HG03159 (cell line): ENCODE results near the gene METTL5.
"Not testable (repeated sequence)": the region's sequence is repeated elsewhere in the genome, so short reads cannot be mapped to it uniquely, and the experiment has no call there.

Experiments used
- ATAC-seq: cut with Tn5 transposase; IDR thresholded peaks from one replicate; pipeline ENCODE4 v1.9.1; 2021; ENCODE audit warnings: mild to moderate bottlenecking, moderate library complexity; ENCODE audit not compliant: unreplicated experiment

The METTL5 gene

GRCh38 chr2:169834401-169834800 lies 9.7 kb upstream of the METTL5 start:
- no peak for ATAC-seq

GRCh38 chr2:169828141-169828811 lies 3.6 kb upstream of the METTL5 start:
- no peak for ATAC-seq

- peak; percentile 86 for ATAC-seq
Measured at GRCh38 chr2:169827272-169828140, 2.8 kb upstream of the METTL5 start, which contains the start of gene UBR3. Gene UBR3, plus strand, starts transcription at chr2:169827454. Its CDS starts 54 bp downstream, at chr2:169827508.

DNA sequence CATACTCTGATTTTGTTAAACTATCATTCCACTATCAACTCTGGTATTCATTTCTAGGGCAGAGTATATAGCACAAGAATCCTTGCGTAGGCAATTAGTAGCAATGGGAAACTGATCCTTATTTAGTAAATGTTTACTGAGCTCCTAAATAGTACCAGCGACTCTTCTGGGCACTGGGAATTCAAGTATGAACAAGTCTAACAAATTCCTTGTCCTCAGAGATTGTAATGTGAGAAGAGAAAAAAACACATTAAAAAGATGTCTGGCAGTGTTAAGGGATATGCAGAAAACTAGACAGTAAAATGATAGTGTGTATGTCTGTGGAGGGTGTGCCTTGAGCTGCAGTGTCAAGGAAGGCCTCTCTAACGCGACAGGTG lies 721 bp downstream of the METTL5 start:
- ATAC-seq = no peak

DNA sequence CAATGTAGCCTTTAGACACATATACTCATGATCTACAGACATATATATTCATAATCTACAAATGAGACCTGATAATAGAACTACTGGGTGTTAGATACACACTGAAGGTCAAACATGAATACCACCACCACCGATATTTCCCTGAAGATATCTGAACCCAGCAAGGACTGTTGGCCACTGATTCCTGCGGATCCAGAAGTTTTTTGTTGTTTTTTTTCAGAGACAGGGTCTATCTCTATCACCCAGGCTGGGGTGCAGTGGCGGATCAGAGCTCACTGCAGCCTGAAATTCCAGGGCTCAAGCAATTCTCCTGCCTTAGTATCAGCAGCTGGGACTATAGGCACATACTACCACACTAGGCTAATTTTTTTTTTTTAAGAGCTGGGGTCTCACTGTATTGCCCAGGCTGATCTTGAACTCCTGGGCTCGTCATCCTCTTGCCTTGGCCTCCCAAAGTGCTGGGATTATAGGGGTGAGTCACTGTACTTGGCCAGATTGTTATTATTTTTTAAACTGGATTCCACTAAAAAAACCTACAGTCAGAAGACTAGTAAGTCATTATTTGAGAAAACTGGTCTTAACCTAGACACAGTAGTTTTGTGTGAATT lies 1.8 kb downstream of the METTL5 start:
- ATAC-seq = no peak

DNA sequence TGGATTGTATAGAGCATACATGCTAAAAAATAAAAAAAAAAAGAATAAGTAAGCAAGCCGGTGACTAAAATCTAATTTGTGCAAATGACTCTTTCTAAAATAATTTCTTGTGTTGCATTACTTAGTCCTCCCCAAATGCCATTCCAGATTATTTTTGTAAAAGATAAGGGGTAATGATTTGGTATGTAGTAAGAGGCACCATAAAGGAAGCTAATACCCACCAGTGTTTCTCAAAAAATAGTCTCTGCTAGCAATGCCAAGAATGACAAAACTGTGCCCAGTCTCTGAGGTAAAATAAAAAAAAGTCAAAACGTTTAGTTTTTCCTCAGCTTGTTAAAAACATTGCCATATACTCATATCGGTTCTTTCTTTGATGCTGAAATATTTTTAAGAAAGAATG lies 2.7 kb downstream of the METTL5 start:
- no peak for ATAC-seq

GRCh38 chr2:169820101-169820500 lies 4.6 kb downstream of the METTL5 start:
- not testable (repeated sequence) for ATAC-seq

DNA sequence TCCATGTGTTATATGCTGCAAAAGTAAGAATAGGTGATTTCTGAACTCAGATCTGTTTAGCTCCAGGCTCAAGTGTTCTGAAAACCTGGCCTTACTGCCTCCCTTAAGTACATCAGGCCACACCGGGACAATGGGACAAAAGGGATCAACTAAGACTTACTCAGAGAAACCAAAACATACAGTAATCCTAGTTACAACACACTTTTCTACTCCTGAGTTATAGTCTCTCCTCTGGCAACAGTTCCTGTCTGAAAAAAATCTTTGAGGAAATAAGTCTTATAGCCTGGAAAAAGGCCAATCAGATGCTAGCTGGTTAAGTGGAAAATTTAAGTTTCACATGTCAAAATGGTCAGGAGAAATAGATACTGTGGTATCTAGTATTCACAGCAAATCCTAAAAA lies 5.6 kb downstream of the METTL5 start:
- no peak for ATAC-seq

DNA sequence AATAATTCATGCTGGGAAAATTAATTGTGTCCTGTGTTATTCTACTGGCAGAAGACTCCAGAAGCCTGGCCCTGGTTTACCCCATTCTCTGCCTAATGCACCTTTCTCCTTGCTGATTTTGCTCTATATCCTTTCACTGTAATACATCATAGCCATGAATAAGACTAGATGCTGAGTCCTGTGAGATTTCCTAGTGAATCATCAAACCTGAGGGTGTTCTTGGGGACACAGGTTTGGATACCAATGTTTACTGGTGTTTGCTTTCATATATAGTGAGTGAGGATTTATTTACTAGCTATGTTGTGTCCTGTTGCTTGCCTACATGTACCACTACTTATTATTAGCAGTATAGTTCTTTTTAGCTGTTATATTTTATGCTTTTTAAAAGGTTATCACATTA lies 6.5 kb downstream of the METTL5 start:
- ATAC-seq = no peak

GRCh38 chr2:169817369-169817768 lies 7.3 kb downstream of the METTL5 start:
- ATAC-seq = not testable (repeated sequence)

GRCh38 chr2:169816961-169817360 lies 7.7 kb downstream of the METTL5 start:
- ATAC-seq = not testable (repeated sequence)

DNA sequence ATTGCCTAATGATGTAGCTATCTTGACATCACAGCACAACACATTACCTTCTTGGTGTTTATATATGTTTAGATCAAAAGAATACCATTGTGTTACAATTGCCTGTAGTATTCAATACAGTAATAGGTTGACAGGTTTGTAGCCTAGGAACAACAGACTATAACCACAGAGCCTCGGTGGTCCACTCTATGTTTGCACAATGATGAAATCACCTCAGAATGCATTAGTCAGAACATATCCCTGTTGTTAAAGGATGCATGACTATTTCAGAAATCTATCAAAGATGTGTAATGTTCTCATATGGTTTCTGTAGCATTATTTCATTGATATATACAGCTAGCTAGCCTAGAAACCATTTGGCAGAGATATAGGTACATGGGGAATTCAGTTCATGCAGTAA lies 8.9 kb downstream of the METTL5 start:
- no peak for ATAC-seq

- ATAC-seq = no peak
Measured at GRCh38 chr2:169808221-169808620, 16.5 kb downstream of the METTL5 start.

- ATAC-seq = no peak
Measured at GRCh38 chr2:169806586-169806985, 18.1 kb downstream of the METTL5 start.

DNA sequence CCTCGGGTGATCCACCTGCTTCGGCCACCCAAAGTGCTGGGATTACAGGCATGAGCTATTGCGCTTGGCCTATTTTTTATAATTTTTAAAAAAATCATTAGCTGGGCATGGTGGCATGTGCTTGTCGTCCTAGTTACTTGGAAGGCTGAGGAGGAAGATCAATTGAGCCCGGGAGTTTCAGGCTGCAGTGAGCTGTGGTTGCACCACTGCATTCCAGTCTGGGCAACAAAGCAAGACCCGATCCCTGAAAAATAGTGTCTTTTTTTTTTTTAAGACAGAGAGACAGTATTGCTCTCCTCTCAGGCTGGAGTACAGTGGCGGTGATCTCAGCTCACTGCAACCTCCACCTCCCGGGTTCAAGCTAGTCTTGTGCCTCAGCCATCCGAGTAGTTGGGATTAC lies 21.2 kb downstream of the METTL5 start:
- ATAC-seq = no peak

DNA sequence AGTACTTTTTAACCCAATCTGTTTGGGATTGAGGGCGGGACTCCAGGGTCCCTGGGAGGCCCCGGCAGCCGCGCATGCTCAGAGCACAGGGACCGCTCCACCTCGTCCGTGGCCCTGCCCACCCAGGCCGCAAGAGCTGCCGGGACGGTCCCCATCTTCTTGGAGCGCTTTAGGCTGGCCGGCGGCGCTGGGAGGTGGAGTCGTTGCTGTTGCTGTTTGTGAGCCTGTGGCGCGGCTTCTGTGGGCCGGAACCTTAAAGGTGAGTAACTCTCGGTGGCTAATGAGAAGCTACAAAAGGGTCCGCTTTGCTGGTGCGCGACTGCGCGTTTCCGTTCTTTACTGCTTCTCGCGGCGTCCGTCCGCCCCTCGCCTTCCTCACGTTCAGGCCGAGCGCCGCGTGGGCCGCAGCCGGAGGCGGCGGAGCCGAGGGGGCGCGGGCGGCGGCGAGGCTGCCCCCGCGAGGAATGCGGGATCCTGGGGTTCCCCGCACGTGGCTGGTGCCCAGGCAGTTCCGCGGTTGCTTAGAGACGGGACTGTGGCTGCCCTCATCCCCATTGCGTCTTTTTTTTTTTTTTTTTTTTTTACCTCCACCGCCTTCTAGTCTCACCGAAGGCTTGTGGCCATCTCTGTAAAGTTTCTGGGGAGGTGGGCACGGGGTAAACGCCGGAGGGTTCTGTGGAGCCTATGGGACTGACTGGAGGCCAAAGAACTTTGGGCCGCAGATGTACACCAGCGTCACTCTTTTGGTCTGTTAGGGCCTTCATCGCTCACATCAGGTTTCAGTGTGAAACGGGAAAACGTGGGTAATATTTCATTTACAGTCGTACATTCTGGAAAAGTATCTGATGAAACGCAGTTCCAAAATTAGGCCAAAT lies 25.8 kb downstream of the METTL5 start, which contains the start of gene SSB:
Gene SSB (plus strand): TSS at position 154 of the 875 bp plus-strand sequence. CDS start 2,090 bp downstream, outside the sequence.
- ATAC-seq = peak; percentile 94

GRCh38 chr2:169798397-169798717 lies 26.3 kb downstream of the METTL5 start:
- no peak for ATAC-seq

DNA sequence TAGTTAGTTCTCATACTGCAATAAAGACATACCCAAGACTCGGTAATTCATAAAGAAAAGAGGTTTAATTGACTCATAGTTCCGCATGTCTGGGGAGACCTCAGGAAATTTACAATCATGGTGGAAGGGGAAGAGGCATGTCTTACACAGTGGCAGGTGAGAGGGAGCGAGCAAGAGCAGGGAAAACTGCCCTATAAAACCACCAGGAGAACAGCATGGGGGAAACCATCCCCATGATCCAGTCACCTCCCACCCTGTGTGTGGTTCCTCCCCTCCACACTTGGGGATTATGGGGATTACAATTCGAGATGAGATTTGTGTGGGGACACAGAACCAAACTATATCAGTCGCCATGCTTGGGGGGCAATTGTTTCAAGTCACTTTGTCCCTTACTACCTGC lies 27.1 kb downstream of the METTL5 start:
- no peak for ATAC-seq

- ATAC-seq = no peak
Measured at GRCh38 chr2:169796441-169796840, 28.3 kb downstream of the METTL5 start.

DNA sequence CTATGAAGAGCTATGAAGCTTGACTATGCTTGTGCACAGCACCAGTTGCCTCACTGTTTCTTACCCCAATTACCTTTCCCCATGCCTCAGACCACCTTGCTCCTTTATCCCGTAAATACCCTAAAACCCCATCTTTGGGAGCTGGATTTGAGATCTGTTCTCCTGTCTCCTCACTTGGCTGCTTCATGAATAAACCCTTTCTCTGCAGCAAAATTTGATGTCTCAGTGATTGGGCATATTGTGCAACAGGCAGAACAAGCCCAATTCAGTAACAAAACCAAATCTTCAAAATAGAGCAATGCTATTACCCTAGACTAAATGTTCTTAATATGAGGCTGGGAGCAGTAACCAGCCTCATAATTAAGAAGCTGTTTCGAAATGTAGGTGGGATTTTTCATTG lies 29.5 kb downstream of the METTL5 start:
- no peak for ATAC-seq

DNA sequence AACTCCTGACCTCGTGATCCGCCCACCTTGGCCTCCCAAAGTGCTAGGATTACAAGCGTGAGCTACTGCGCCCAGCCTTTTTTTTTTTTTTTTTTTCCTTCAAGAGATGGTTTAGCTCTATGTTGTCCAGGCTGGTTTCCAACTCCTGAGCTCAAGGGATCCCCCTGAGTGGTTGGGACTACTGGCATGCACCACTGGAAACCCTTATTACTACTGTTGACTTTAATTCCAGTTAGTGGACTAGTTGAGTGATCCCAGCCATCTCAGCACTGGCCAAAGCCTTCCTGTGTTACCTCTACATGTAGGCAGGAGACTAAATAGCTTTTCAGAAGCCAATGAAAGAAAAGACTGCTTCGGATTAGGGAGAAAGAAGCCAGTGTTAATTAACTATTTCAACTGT lies 34.1 kb downstream of the METTL5 start:
- no peak for ATAC-seq
